Caco-2 (cell line): ENCODE data around the gene BATF3. TPM values are rescaled to one million over a fixed set of nuclear protein-coding genes. Genes with fewer than 3 reads are reported as not detected.

Experiments
- BruUV-seq: library from RNA; stranded (reverse); fragments of 400-500 nt; replicated peaks from 2 replicates; lab custom pipeline; 2021; lab: Mats Ljungman, UMichigan
- CTCF ChIA-PET: fragments of 300-600 bp; sonication (Branson Sonifier 250); formaldehyde crosslinking; loops from one replicate; lab custom pipeline; 2022; ENCODE audit warnings: antibody characterized with exemption; lab: Charles Lee
- POLR2A ChIA-PET: fragments of 300-600 bp; sonication (Branson Sonifier 250); formaldehyde crosslinking; loops from one replicate; lab custom pipeline; 2022; ENCODE audit warnings: antibody characterized with exemption; lab: Charles Lee
- DNase-seq, 2 experiments: peaks; one replicate each; pipeline versions ENCODE4 v3.0.0 to v3.0.0-alpha.2; 2020 to 2022
- H3K27me3 ChIP-seq: replicated peaks from 2 replicates; pipeline ENCODE4 v1.6.0; 2011; ENCODE audit warnings: low read length; ENCODE audit not compliant: control insufficient read depth, insufficient read depth
- H3K36me3 ChIP-seq: 2 replicates; pipeline ENCODE4 v1.5.1; 2011; ENCODE audit warnings: low read length; ENCODE audit not compliant: control insufficient read depth, insufficient read depth
- H3K4me1 ChIP-seq: fragments of 250-450 bp; sonication (Bioruptor Pico); 2 replicates; pipeline ENCODE4 v1.5.1; 2020; ENCODE audit warnings: mild to moderate bottlenecking
- H3K4me3 ChIP-seq: 2 replicates; pipeline ENCODE4 v1.5.1; 2011; ENCODE audit warnings: low read depth, mild to moderate bottlenecking, control low read depth, low read length
- H3K9me3 ChIP-seq: fragments of 250-450 bp; sonication (Bioruptor Pico); 2 replicates; pipeline ENCODE4 v1.5.1; 2020; ENCODE audit warnings: mild to moderate bottlenecking, moderate library complexity
- H3K27ac Mint-ChIP-seq: one replicate; pipeline ENCODE4 v1.8.0; 2022; ENCODE audit warnings: mixed read lengths; ENCODE audit not compliant: unreplicated experiment
- H3K27me3 Mint-ChIP-seq: one replicate; pipeline ENCODE4 v1.8.0; 2022; ENCODE audit warnings: mixed read lengths; ENCODE audit not compliant: insufficient read depth, unreplicated experiment
- H3K36me3 Mint-ChIP-seq: one replicate; pipeline ENCODE4 v1.8.0; 2022; ENCODE audit warnings: mild to moderate bottlenecking, mixed read lengths; ENCODE audit not compliant: insufficient read depth, unreplicated experiment
- H3K4me1 Mint-ChIP-seq: one replicate; pipeline ENCODE4 v1.8.0; 2022; ENCODE audit warnings: low read depth, mixed read lengths; ENCODE audit not compliant: unreplicated experiment
- H3K4me3 Mint-ChIP-seq: one replicate; pipeline ENCODE4 v1.8.0; 2022; ENCODE audit warnings: mild to moderate bottlenecking, moderate library complexity, mixed read lengths; ENCODE audit not compliant: unreplicated experiment
- H3K9me3 Mint-ChIP-seq: one replicate; pipeline ENCODE4 v1.8.0; 2022; ENCODE audit warnings: mixed read lengths; ENCODE audit not compliant: unreplicated experiment
- CTCF ChIP-seq, 2 experiments: fragments of 200-600 bp in 1 of 2; IDR thresholded peaks; 1 replicate in 1 of 2; 2 replicates in 1 of 2; pipeline versions ENCODE4 v1.5.1 to v1.8.0; 2011 to 2022; ENCODE audit warnings: antibody characterized with exemption in 1 of 2, control low read depth in 1 of 2, inconsistent platforms in 1 of 2, low read depth in 1 of 2, low read length in 1 of 2, mild to moderate bottlenecking in 1 of 2, moderate library complexity in 1 of 2; ENCODE audit not compliant: insufficient read depth in 1 of 2, severe bottlenecking in 1 of 2, unreplicated experiment in 1 of 2
- intact Hi-C: fragments of 100-400 bp; cut with micrococcal nuclease; formaldehyde crosslinking; loops from one replicate; pipeline ENCODE4 v1.10.0; 2022; ENCODE audit not compliant: unreplicated experiment
- total RNA-seq: library from RNA; stranded (reverse); gene quantifications from 2 replicates; pipeline ENCODE4 v1.2.3, GENCODE V29; 2022

Gene BATF3
- total RNA-seq, 1 experiment from 2014 or later = 0.23 TPM

DNA sequence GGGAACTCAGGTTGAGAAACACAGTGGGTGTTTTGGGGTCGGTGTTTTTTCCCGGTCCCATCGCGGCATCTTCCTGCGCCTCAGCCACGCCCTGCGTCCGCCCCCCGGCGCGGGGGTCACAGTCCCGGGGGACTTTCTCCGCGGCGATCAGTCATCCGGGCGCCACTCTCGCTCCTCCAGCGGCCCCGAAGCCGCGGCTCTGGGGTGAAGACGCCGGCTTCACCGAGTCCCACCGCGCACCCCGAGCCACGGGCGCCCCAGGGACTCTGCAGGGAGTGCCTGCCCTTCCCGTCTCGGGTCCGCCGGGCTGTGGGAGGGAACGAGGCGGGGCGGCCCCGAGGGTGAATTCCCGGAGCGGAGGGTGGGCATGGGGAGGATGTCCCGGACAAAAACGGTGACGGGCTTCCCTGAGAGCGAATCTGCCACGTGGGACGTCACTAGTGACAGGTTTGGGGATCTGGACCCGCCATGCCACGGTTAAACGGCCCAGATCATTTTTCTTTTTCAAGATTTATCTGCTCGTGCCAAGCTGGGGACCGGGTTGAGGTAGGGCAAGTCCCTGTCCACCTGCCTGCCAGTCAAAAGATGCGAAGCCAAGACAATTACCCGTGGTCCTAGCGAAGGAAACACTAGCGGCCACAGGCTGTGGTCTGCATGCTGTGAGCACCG, 717 bp upstream of the BATF3 start:
- Mint-ChIP-seq H3K27me3 (peaks cover 37% of the 10 kb centered on the region), H3K27ac (no peak overlapping the region), H3K9me3 (no peaks in the 10 kb centered on the region), H3K4me3 (peak overlapping the region; percentile 73), H3K36me3 (no peaks in the 10 kb centered on the region), H3K4me1 (peaks cover 22% of the 10 kb centered on the region)
- intact Hi-C loops = loop anchor here (2.0 kb wide), 1 partner anchor 92 kb away; the partner anchor contains the start of gene ATF3
- CTCF ChIA-PET = interaction anchor here (1.9 kb wide), 1 partner anchor 35 kb away, joined by 14 read pairs; no protein-coding TSS in a partner anchor
- TF ChIP-seq CTCF (IDR thresholded peaks at IDR 0.05; ENCODE audit: insufficient read depth in 1 of 2, low read depth in 1 of 2, low read length in 1 of 2, severe bottlenecking in 1 of 2, unreplicated experiment in 1 of 2) = no peak
- Histone ChIP-seq H3K4me1 (peaks cover 37% of the 10 kb centered on the region), H3K4me3 (peak overlapping the region; percentile 58), H3K36me3 (no peaks in the 10 kb centered on the region), H3K9me3 (no peaks in the 10 kb centered on the region), H3K27me3 (peaks cover 8% of the 10 kb centered on the region)
- POLR2A ChIA-PET = interaction anchor here (1.1 to 1.5 kb wide), 2 partner anchors 91 to 92 kb away, joined by 3 to 7 read pairs; partner anchors contain the start of gene ATF3
- DNase-seq = peak in 1 of 2 experiments; percentile 25
- no TSS peak for BruUV-seq

GRCh38 chr1:212699104-212699624, 476 bp downstream of the BATF3 start:
- TF ChIP-seq CTCF (IDR thresholded peaks at IDR 0.05; ENCODE audit: insufficient read depth in 1 of 2, low read depth in 1 of 2, low read length in 1 of 2, severe bottlenecking in 1 of 2, unreplicated experiment in 1 of 2) = peak in 1 of 2 experiments; percentile 73
- peaks cover 37% of the 10 kb centered on the region for H3K4me1 ChIP-seq
- peaks cover 35% of the 10 kb centered on the region for H3K27me3 Mint-ChIP-seq
- H3K4me3 ChIP-seq = peak overlapping the region; percentile 58
- H3K9me3 ChIP-seq = no peaks in the 10 kb centered on the region
- intact Hi-C loops = loop anchor here (1.0 kb wide), 2 partner anchors 34 to 83 kb away; no protein-coding TSS in a partner anchor
- H3K9me3 Mint-ChIP-seq = no peaks in the 10 kb centered on the region
- H3K27me3 ChIP-seq = peaks cover 8% of the 10 kb centered on the region
- peaks cover 22% of the 10 kb centered on the region for H3K4me1 Mint-ChIP-seq
- ChIA-PET POLR2A (no interaction called here), CTCF (interaction anchor here (0.6 to 1.9 kb wide), 12 partner anchors 9 to 1613 kb away, joined by 3 to 11 read pairs (median 3); partner anchors contain the start of gene NSL1)
- no peak overlapping the region for H3K27ac Mint-ChIP-seq
- no peaks in the 10 kb centered on the region for H3K36me3 Mint-ChIP-seq
- peak; percentile 46 to 76 for DNase-seq
- no TSS peak for BruUV-seq
- peak overlapping the region; percentile 73 for H3K4me3 Mint-ChIP-seq
- H3K36me3 ChIP-seq = no peaks in the 10 kb centered on the region

GRCh38 chr1:212698467-212699103, 1.1 kb downstream of the BATF3 start:
- H3K27me3 ChIP-seq = peaks cover 5% of the 10 kb centered on the region
- H3K4me1 Mint-ChIP-seq = peaks cover 22% of the 10 kb centered on the region
- POLR2A ChIA-PET = no interaction called here
- peak overlapping the region; percentile 73 for H3K4me3 Mint-ChIP-seq
- intact Hi-C loops = loop anchor here (1.0 kb wide), 2 partner anchors 33 to 84 kb away; no protein-coding TSS in a partner anchor
- H3K4me1 ChIP-seq = peaks cover 37% of the 10 kb centered on the region
- H3K36me3 ChIP-seq = no peaks in the 10 kb centered on the region
- CTCF ChIA-PET = interaction anchor here (1.0 to 1.9 kb wide), 5 partner anchors 8 to 243 kb away, joined by 3 to 10 read pairs (median 3); no protein-coding TSS in a partner anchor
- no peaks in the 10 kb centered on the region for H3K9me3 Mint-ChIP-seq
- H3K36me3 Mint-ChIP-seq = no peaks in the 10 kb centered on the region
- peaks cover 30% of the 10 kb centered on the region for H3K27me3 Mint-ChIP-seq
- no TSS peak for BruUV-seq
- DNase-seq = no peak
- TF ChIP-seq CTCF (IDR thresholded peaks at IDR 0.05; ENCODE audit: insufficient read depth in 1 of 2, low read depth in 1 of 2, low read length in 1 of 2, severe bottlenecking in 1 of 2, unreplicated experiment in 1 of 2) = no peak
- no peaks in the 10 kb centered on the region for H3K9me3 ChIP-seq
- H3K27ac Mint-ChIP-seq = no peak overlapping the region
- H3K4me3 ChIP-seq = peak overlapping the region; percentile 58
